AG08396 (cell line): Measurements from ENCODE around the gene CBY3.
A peak's percentile ranks its signal among the peaks of the same experiment; 100 is the strongest.
"Not testable (repeated sequence)": the region's sequence is repeated elsewhere in the genome, so short reads cannot be mapped to it uniquely, and the experiment has no call there.

ENCODE experiments used
- DNase-seq: peaks from one replicate; pipeline ENCODE4 v3.0.0; 2012; ENCODE audit warnings: low spot score, mixed read lengths

CBY3 gene

GRCh38 chr5:179668391-179668790, 12.4 kb downstream of the CBY3 start:
- peak; percentile 67 for DNase-seq

GRCh38 chr5:179661647-179662046, 19.2 kb downstream of the CBY3 start:
- DNase-seq = not testable (repeated sequence)

GRCh38 chr5:179658179-179658856, 22.5 kb downstream of the CBY3 start:
- peak; percentile 41 for DNase-seq

- not testable (repeated sequence) for DNase-seq
Measured at GRCh38 chr5:179657302-179658178, 23.3 kb downstream of the CBY3 start.

- not testable (repeated sequence) for DNase-seq
Measured at GRCh38 chr5:179653135-179653534, 27.7 kb downstream of the CBY3 start.

GRCh38 chr5:179650245-179650644, 30.6 kb downstream of the CBY3 start:
- DNase-seq = not testable (repeated sequence)

GRCh38 chr5:179649166-179649703, 31.6 kb downstream of the CBY3 start:
- not testable (repeated sequence) for DNase-seq

GRCh38 chr5:179648410-179648809, 32.4 kb downstream of the CBY3 start:
- DNase-seq = no peak

- DNase-seq = not testable (repeated sequence)
Measured at GRCh38 chr5:179644766-179645165, 36.1 kb downstream of the CBY3 start.

- DNase-seq = not testable (repeated sequence)
Measured at GRCh38 chr5:179643141-179643920, 37.5 kb downstream of the CBY3 start.

GRCh38 chr5:179642626-179643025, 38.2 kb downstream of the CBY3 start:
- DNase-seq = not testable (repeated sequence)

GRCh38 chr5:179641745-179642144, 39.1 kb downstream of the CBY3 start:
- DNase-seq = not testable (repeated sequence)

GRCh38 chr5:179639296-179639695, 41.5 kb downstream of the CBY3 start:
- not testable (repeated sequence) for DNase-seq

GRCh38 chr5:179634370-179635172, 46.3 kb downstream of the CBY3 start:
- not testable (repeated sequence) for DNase-seq

- not testable (repeated sequence) for DNase-seq
Measured at GRCh38 chr5:179633501-179634369, 47.1 kb downstream of the CBY3 start.
